Panc1 (cell line): Measurements from ENCODE around the gene PDPN.

Experiments
- POLR2AphosphoS5 ChIP-seq: IDR thresholded peaks from 2 replicates; pipeline ENCODE4 v1.6.1; 2012; ENCODE audit warnings: mild to moderate bottlenecking, low read depth, low read length, moderate library complexity
- TF ChIP-seq, protein P1 (sequence below): fragments of 450-650 bp; IDR thresholded peaks from 2 replicates; pipeline ENCODE4 v1.5.1; 2017; ENCODE audit warnings: mild to moderate bottlenecking
- TF ChIP-seq, protein P2 (sequence below), 2 experiments: IDR thresholded peaks; 2 replicates each; pipeline ENCODE4 v1.6.1; 2011 to 2012; ENCODE audit warnings: low read depth in 2 of 2, control low read depth in 1 of 2, low read length in 1 of 2, mild to moderate bottlenecking in 1 of 2, moderate library complexity in 1 of 2; ENCODE audit not compliant: insufficient read depth in 1 of 2

DNA sequence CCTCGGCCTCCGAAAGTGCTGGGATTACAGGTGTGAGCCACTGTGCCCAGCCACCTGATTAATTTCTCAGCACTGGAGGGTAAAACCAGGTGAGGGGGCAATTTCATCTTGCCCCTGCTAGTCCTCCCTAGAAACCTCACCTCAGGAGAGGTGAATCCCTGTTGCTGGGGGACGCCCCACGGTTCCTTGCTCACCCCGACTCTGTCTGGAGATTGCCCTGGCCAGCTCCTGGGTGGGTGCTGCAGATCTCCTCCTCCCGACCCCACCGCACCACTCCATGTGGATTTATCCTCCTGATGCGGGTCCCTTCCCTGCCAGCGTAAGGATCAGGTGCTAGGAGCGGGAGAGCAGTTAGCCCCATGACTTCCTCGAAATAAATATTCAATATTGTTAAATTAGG, 34.9 kb downstream of the PDPN start:
- TF ChIP-seq, protein P1, sequence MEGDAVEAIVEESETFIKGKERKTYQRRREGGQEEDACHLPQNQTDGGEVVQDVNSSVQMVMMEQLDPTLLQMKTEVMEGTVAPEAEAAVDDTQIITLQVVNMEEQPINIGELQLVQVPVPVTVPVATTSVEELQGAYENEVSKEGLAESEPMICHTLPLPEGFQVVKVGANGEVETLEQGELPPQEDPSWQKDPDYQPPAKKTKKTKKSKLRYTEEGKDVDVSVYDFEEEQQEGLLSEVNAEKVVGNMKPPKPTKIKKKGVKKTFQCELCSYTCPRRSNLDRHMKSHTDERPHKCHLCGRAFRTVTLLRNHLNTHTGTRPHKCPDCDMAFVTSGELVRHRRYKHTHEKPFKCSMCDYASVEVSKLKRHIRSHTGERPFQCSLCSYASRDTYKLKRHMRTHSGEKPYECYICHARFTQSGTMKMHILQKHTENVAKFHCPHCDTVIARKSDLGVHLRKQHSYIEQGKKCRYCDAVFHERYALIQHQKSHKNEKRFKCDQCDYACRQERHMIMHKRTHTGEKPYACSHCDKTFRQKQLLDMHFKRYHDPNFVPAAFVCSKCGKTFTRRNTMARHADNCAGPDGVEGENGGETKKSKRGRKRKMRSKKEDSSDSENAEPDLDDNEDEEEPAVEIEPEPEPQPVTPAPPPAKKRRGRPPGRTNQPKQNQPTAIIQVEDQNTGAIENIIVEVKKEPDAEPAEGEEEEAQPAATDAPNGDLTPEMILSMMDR, result no peak
- TF ChIP-seq POLR2AphosphoS5, result no peak
- TF ChIP-seq, protein P2, sequence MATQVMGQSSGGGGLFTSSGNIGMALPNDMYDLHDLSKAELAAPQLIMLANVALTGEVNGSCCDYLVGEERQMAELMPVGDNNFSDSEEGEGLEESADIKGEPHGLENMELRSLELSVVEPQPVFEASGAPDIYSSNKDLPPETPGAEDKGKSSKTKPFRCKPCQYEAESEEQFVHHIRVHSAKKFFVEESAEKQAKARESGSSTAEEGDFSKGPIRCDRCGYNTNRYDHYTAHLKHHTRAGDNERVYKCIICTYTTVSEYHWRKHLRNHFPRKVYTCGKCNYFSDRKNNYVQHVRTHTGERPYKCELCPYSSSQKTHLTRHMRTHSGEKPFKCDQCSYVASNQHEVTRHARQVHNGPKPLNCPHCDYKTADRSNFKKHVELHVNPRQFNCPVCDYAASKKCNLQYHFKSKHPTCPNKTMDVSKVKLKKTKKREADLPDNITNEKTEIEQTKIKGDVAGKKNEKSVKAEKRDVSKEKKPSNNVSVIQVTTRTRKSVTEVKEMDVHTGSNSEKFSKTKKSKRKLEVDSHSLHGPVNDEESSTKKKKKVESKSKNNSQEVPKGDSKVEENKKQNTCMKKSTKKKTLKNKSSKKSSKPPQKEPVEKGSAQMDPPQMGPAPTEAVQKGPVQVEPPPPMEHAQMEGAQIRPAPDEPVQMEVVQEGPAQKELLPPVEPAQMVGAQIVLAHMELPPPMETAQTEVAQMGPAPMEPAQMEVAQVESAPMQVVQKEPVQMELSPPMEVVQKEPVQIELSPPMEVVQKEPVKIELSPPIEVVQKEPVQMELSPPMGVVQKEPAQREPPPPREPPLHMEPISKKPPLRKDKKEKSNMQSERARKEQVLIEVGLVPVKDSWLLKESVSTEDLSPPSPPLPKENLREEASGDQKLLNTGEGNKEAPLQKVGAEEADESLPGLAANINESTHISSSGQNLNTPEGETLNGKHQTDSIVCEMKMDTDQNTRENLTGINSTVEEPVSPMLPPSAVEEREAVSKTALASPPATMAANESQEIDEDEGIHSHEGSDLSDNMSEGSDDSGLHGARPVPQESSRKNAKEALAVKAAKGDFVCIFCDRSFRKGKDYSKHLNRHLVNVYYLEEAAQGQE (IDR thresholded peaks at IDR 0.05; ENCODE audit: insufficient read depth in 1 of 2, low read depth in 2 of 2, low read length in 1 of 2), result no peak
